ENCODE results near the gene PPDPF. TPM values are rescaled to one million over a fixed set of nuclear protein-coding genes. Genes with fewer than 3 reads are reported as not detected.
A peak's percentile ranks its signal among the peaks of the same experiment; 100 is the strongest.
"Not testable (repeated sequence)": the region's sequence is repeated elsewhere in the genome, so short reads cannot be mapped to it uniquely, and the experiment has no call there.

Gene PPDPF
- total RNA-seq, 1 donor from 2014 or later: 257 TPM

DNA sequence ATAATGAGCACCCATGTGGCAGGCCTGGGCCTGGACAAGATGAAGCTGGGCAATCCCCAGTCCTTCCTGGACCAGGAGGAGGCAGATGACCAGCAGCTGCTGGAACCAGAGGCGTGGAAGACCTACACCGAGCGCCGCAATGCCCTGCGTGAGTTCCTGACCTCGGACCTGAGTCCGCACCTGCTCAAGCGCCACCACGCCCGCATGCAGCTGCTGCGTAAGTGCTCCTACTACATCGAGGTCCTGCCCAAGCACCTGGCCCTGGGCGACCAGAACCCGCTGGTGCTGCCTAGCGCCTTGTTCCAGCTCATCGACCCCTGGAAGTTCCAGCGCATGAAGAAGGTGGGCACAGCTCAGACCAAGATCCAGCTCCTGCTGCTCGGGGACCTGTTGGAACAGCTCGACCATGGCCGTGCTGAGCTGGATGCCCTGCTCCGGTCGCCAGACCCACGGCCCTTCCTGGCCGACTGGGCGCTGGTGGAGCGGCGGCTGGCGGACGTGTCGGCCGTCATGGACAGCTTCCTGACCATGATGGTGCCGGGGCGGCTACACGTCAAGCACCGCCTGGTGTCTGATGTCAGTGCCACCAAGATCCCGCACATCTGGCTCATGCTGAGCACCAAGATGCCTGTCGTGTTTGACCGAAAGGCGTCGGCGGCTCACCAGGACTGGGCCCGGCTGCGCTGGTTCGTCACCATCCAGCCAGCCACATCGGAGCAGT, 35.3 kb downstream of the PPDPF start:
- ATAC-seq (no peak), DNase-seq (ENCODE audit: low spot score) (no peak)
- intact Hi-C loops (cut with DNase I): no loop called here

DNA sequence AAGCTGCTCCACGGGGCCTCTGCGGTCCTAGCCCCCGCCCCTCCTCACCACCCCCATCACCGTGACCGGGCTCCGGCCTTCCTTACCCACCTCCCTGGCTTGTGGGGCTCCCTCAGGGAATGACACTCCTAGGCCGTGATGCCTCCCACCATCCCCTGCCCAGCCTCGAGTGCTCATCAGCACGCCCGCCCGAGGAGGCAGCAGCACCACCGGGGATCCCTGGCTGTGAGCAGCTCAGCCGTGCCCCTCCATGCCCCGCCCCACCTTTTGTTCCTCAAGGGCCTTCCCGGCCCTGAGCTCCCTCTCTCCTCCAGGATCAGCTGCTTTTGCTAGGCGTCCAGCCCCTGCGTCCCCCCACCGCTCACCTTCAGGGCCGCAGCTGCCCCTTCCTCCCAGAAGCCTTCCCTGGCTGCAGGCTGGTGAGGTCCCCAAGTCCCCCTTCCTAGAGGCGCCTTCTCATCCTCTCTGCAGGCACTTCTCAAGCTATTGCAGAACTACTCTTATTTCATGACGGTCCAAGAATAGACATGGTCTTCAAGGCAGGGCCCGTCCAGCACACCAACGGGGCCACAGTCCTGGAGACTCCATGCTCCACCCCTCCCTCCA, 36.4 kb downstream of the PPDPF start:
- ATAC-seq: no peak
- intact Hi-C loops (cut with DNase I): no loop called here
- DNase-seq (ENCODE audit: low spot score): no peak

DNA sequence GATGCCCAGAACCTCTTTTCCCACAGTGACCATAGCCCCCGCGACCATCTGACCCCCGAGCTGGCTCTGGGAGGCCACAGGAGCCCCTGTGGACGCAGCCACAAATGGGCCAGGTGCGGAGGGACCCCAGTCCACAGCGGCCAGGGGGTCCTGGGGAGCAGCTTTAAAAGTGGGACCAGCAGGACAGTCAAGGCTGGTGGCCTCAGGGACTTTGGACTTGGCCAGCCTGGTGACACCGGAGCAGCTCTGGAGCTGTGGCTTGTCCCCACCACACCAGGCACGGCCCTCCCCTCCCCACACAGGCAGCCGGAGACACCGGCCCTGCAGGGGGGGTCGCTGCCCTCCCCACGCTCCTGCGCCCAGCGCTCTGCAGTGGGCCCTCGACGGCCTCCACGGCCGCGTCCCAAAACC, 36.9 kb downstream of the PPDPF start:
- ATAC-seq (no peak), DNase-seq (ENCODE audit: low spot score) (no peak)
- intact Hi-C loops (cut with DNase I): no loop called here

DNA sequence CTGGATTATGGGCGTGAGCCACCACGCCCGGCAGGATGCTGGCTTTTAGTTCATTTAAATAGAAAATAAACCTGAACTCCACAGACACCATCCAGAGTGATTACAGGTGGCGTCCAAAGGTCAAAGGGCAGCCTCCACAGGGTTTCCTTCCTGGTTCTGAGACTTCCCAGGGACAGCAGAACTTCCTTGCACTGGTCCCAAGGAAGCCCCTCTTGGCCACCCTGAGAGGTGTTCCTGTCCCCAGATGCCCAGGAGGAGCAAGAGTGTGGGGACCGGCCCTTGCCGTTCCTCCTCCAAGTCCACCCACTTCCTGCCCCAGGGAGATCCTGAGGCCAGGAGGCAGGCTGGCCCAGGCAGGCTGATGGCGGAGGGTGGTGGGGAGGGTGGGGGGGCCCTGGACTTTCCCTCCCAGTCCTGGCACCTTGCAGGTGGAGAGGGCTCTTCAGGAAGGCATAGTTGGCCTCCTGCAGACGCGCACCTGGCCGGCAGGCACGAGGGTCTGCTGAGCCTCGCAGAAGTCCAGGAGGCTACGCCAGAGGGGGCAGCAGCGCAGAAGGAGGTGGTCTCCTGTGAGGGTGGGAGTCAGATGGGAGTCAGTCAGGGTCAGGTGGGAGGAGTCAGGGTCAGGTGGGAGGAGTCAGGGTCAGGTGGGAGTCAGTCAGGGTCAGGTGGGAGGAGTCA, 38.4 kb downstream of the PPDPF start:
- ATAC-seq: no peak
- intact Hi-C loops (cut with DNase I): no loop called here
- no peak for DNase-seq (ENCODE audit: low spot score)

DNA sequence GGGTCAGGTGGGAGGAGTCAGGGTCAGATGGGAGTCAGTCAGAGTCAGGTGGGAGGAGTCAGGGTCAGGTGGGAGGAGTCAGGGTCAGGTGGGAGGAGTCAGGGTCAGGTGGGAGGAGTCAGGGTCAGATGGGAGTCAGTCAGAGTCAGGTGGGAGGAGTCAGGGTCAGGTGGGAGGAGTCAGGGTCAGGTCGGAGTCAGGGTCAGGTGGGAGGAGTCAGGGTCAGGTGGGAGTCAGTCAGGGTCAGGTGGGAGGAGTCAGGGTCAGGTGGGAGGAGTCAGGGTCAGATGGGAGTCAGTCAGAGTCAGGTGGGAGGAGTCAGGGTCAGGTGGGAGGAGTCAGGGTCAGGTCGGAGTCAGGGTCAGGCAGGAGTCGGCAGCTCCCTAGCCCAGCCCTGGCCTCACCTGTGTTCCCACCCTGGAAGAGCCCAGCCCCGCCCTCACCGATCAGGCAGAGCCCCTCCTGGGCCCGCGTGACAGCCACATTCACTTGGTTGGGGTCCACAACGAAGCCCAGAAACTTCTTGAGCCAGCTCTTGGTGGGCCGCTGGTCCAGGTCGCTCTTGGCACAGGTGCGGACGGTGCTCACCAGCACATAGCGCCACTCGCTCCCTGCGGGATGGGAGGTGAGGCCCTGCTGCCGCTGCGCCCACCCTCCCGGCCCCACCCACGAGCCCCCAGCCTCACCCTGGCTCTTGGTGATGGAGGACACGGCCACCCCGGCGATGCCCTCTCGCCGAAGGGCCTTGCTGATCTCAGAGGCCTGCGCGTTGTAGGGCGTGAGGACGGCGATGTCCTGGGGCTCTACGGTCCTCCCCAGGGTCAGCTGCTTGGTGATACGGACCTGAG, 39.1 kb downstream of the PPDPF start:
- DNase-seq (ENCODE audit: low spot score); intact Hi-C loops (cut with DNase I); ATAC-seq: not testable (repeated sequence)

DNA sequence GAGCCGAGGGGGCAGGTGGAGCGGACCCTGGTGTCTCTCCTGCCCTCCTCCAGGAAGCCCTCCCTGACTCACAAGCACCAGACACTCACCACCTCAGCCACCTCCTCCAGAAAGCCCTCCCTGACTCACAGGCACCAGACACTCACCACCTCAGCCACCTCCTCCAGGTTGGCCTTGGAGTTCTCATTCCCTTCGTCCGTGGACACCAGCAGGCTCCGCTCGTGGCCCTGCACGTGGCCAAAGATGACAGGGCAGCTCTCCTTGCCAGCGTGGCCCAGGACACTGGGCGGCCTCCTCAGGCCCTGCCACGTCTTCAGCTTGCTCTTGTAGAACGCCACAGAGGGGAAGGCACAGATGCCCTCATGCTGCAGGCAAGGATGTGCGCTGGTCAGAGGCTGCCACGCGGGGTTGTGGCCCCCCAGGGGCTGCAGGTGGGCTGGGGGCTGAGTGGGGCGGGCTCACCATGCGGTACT, 39.8 kb downstream of the PPDPF start:
- DNase-seq (ENCODE audit: low spot score) (no peak), ATAC-seq (no peak)
- intact Hi-C loops (cut with DNase I): no loop called here

DNA sequence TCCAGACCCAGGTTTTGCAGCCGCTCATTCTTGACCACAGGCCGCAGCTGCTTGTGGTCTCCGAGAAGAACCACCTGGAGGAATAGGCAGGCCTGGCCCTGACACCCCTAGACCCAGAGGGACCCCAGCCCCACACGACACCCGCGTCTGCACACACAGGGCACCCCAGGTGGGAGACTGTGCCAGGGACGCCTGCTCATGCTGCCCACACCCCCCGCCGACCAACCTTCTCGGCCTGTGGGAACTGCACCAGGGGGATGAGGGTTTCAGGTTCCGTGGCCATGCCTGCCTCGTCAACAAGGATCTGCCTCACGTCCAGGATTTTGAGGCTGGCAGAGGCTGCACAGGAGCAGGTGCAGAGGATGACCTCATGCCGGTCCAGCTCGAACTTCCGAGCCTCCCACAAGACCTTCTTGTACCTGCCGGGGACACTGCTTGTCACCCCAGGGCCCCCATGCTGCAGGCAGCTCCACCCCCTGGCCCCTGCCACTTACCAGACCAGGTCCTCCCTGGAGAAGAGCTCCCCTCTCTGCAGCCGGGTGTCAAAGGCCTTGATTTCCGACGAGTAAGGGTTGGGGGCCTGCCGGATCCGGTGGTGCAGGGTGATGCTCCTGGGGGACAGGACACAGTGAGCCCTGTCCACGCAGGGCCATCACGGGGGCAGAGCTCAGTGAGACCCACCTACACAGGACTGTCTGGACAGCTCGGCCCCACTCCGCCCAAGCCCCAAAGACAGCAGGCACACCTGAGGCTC, 40.5 kb downstream of the PPDPF start:
- DNase-seq (ENCODE audit: low spot score) (no peak), ATAC-seq (no peak)
- intact Hi-C loops (cut with DNase I): no loop called here

DNA sequence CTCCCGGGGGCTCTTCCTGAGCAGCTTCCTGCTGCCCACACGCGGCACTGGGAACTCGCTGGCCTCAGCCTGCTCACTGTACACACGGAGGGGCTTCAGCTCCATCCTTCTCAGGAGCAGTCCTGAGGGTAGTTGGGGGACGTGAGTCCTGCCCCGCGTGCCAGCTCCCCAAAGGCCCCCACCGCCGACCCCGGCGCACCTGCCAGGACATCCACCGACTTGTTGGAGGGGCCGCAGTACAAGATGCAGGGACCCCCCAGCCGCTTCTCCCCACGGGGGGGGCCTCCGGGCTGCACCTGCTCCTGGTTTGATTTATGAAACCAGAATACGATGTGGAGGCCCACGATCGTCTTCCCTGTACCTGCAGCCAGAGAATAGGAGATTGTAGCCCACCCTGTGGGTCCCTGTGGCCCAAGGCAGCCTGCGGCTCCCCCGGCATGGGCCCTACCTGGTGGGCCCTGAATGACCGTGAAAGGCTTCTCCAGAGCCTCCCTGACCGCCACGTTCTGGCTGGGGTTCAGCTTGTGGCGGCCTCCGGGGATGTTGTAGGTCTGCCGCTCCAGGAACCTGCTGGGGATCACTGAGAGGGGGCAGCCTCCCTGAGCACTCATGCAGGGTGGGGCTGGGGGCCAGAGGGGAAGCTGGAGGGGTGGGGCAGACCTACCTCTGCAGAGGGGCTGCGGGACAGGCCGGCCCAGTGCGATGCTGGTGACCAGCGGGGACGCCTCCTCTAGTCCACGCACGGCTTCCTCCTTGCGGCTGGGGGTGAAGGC, 41.2 kb downstream of the PPDPF start:
- DNase-seq (ENCODE audit: low spot score): no peak
- intact Hi-C loops (cut with DNase I): no loop called here
- ATAC-seq: no peak

DNA sequence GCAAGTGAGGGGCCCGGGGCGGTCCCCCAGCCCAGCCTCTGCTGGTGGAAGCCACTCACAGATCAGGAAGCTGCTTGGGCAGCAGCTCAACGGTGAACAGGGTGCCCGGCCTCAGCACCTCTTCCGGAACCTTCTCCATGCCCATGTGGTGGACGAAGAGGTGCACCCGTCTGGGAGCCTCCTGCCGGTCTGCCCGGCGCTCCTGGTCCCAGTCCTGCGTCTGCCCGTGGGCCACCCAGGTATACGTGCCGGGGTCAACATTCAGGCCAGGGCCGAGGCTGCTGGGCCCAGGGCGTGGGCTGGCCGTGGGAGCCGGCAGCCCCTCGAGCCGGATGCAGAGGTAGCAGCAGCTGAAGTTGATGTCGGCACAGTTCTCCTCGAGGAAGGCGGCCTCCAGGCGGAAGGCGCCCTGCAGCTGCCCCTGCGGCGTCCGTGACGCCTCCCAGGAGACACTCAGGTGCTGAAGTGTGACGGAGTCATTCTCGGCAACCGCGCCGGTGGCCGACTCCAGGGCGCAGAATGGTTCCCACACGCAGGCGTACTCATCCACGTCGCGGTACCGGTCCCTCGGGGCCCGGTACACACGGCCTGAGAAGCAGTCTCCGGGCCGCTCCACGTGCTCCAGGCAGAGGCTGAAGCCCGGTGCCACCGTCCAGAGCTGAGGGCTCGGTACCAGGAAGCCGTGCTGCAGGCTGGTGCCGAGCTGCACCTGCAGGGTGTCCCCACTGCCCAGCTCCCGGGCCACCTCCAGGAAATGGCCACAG, 42.1 kb downstream of the PPDPF start:
- ATAC-seq (no peak), DNase-seq (ENCODE audit: low spot score) (no peak)
- intact Hi-C loops (cut with DNase I): no loop called here

DNA sequence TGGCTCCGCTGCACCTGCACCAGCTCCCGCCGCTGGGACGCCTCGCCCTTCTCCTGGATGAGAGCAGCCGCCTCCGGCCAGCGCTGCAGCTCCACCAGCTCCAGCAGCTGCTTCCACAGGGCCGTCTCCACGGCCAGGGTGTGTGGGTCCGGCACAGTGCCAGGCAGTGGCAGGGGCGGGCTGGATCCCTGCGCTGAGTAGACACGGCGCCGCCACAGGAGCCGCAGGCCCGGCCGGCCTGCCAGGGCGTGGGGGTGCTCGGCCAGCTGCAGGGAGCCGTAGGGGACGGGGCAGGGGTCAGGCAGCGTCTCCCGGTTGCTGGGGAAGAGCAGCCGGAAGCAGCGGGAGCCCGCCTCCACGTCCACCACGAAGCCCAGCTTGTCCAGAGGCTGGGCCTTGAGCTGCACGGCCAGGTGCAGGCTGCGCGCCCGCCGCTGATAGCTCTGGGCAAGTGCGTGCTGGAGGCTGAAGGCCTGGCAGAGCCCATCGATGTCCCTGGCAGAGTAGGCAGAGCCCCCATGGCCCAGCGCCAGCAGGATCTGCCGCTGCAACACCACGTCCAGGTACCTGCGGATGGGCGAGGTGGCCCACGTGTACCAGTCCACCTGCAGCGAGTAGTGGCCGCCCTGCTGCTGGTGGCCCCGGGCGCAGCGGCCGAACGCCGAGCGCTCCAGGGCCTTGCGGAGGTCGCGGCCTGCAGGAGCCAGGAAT, 42.8 kb downstream of the PPDPF start:
- DNase-seq (ENCODE audit: low spot score): no peak
- intact Hi-C loops (cut with DNase I): no loop called here
- no peak for ATAC-seq

DNA sequence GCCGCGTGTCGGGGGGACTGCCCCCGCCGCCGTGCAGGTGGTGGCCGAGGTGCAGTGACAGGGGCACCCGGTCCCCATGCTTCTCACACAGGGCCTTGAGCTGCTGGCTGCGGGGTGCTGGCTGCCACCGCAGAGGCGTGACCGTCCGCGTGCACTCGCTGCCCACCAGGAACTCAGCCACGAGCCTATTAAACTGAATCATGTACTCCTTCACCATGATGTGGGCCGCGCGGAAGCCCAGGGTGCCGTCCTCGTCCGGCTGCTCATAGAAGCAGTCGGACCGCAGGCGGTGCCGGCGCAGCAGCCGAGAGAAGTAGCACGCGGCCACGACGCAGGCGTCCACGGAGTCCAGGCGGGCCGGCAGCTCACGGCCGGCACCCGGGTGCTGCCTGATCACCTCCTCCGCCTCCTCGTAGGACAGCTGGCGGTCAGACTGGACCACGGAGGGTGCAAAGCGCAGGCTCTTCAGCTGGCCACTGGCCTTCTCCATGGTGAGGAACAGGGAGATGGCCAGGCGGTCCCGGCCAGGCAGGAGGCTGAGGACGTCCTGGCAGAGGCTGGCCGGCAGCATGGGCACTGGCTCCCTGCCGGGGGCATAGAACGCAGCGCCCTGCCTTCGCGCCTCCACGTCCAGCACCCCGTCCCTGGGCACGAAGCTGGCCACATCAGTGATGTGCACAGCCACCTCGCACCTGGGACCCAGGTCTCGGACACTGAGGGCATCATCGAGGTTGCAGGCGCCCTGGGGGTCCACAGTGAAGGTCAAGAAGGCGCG, 43.7 kb downstream of the PPDPF start:
- DNase-seq (ENCODE audit: low spot score): no peak
- intact Hi-C loops (cut with DNase I): no loop called here
- no peak for ATAC-seq

DNA sequence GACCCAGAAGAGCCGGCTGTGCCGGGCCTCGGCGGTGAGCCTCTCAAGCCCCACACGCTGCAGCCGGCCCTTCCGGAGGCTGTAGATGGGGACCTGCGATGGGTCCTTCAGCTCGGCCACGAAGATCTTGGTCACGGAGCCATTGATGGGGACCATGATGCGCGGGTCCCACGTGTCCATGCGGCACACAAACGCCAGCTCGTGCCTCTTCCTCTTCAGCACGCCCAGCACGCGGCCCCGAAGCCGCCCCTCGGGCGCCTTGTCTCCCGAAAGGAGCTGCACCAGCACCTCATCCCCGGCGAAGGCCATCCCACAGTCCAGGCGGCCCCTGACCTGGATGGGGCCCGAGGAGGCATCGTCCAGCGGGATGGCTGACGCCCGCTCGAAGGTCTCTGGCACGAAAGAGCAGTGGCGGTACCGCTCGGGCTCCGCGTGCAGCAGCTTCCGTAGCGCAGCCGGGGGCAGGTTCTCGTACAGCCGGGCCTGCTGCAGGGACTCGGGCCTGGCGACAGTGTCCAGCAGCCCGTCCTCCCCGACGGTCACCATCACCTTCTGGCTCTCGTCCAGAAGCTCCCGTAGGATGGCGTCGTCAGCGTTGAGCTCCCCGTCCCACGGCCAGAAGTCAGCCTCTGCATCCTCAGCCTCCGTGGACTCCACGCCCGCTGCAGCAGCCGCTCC, 44.6 kb downstream of the PPDPF start:
- no peak for ATAC-seq
- intact Hi-C loops (cut with DNase I): no loop called here
- DNase-seq (ENCODE audit: low spot score): no peak

DNA sequence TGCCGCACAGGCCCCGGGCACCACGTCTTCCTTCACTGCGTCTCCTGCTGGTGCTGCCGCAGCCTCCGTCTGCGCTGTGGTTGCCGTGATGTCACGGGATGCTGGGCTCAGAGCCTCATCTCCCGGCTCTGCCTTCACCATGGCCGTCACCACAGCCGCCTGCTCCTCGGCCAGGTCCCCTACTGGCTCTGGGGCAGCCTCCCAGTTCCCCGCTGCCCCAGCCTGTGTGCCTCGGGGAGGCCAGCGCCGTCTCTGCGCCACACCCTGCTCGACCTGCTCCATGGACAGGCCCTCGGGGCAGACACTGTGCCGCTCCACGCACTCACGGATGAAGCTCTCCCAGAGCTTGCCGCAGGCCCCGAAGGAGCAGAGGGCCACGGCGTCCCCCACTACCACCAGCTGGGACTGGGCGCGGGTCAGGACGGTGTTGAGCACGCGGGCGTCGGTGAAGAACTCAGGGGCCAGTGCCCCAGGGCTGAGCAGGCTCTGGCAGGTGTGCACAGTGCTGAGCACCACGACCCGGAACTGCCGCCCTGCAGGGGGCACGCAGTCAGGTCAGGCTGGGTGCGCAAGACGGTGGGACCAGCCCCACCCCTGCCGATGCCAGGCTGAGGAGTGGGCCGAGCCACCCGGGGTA, 45.3 kb downstream of the PPDPF start:
- no peak for DNase-seq (ENCODE audit: low spot score)
- intact Hi-C loops (cut with DNase I): no loop called here
- ATAC-seq: no peak

DNA sequence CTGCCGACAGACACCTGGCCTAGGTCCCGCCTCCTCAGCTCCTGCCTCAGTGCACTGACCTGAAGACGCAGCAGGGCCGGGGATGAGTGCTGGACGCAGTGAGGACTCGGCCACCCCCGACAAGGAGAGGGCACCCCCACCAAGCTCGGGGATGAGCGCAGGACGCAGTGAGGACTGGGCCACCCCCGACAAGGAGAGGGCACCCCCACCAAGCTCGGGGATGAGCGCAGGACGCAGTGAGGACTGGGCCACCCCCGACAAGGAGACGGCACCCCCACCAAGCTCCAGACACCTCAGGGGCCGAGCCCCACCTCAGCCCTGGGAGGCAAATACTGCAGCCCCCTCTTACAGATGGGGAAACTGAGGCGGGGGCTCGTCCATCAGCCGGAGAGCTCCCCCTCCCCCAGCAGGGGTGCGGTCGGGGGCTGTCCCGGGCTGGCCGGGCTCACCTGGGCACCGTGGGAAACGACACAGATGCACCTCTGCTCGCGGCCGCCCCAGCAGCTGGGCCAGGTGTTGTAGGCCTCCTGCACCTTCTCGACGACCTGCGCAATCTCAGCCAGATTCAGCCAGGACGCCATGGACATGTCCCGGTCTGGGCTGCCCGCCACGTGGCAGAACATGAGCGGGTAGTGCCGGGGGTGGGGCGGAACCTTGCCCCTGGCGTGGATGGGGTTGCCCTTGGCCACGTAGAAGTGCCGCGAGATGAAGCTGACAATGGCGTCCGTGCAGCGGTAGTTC, 46.0 kb downstream of the PPDPF start:
- DNase-seq (ENCODE audit: low spot score) (no peak), ATAC-seq (peak; percentile 6)
- intact Hi-C loops (cut with DNase I): no loop called here

DNA sequence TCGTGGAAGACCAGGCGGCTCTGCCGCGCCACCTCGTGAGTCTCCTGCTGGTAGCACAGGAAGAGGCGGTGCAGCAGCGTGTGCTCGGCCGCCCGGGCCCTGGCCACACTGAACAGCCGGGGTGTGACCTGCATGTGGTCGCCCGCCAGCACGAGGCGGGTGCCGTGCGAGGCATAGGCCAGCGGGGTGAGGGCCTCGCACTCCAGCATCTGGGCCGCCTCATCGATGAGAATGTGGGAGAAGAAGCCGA, 46.5 kb downstream of the PPDPF start:
- intact Hi-C loops (cut with DNase I): no loop called here
- DNase-seq (ENCODE audit: low spot score) (no peak), ATAC-seq (peak; percentile 14)

All from sciatic nerve (tissue), 2 donors.